ENCODE data around the gene KRTAP5-7.
A peak's percentile ranks its signal among the peaks of the same experiment; 100 is the strongest.
"Not testable (repeated sequence)": the region's sequence is repeated elsewhere in the genome, so short reads cannot be mapped to it uniquely, and the experiment has no call there.

The KRTAP5-7 gene

GRCh38 chr11:71535825-71536224 lies 8.8 kb downstream of the KRTAP5-7 start:
- no peak for DNase-seq

- DNase-seq = no peak
Measured at GRCh38 chr11:71537537-71537936, 10.5 kb downstream of the KRTAP5-7 start.

- not testable (repeated sequence) for DNase-seq
Measured at GRCh38 chr11:71537977-71538665, 11.1 kb downstream of the KRTAP5-7 start, which contains the start of gene KRTAP5-8. Gene KRTAP5-8 (plus strand): TSS chr11:71538025. CDS start chr11:71538056, 31 bp downstream.

- DNase-seq = no peak
Measured at GRCh38 chr11:71538666-71538990, 11.6 kb downstream of the KRTAP5-7 start.

- DNase-seq = no peak
Measured at GRCh38 chr11:71539017-71539416, 11.9 kb downstream of the KRTAP5-7 start.

GRCh38 chr11:71539971-71540370 lies 12.9 kb downstream of the KRTAP5-7 start:
- not testable (repeated sequence) for DNase-seq

GRCh38 chr11:71540521-71541304 lies 13.6 kb downstream of the KRTAP5-7 start:
- DNase-seq = not testable (repeated sequence)

- no peak for DNase-seq
Measured at GRCh38 chr11:71542382-71542781, 15.3 kb downstream of the KRTAP5-7 start.

GRCh38 chr11:71542879-71543777 lies 16.1 kb downstream of the KRTAP5-7 start:
- peak in 1 of 2 experiments; percentile 18 for DNase-seq

- DNase-seq = no peak
Measured at GRCh38 chr11:71543866-71544265, 16.8 kb downstream of the KRTAP5-7 start.

- DNase-seq = no peak
Measured at GRCh38 chr11:71544525-71545214, 17.6 kb downstream of the KRTAP5-7 start.

- no peak for DNase-seq
Measured at GRCh38 chr11:71545405-71545966, 18.4 kb downstream of the KRTAP5-7 start.

- no peak for DNase-seq
Measured at GRCh38 chr11:71548120-71548519, 21.1 kb downstream of the KRTAP5-7 start, which contains the start of gene KRTAP5-9. Gene KRTAP5-9 (plus strand): TSS chr11:71548420. CDS start chr11:71548658, 238 bp downstream.

GRCh38 chr11:71548716-71549151 lies 21.7 kb downstream of the KRTAP5-7 start:
- no peak for DNase-seq

GRCh38 chr11:71551711-71552110 lies 24.6 kb downstream of the KRTAP5-7 start:
- DNase-seq = no peak

GRCh38 chr11:71554996-71555395 lies 27.9 kb downstream of the KRTAP5-7 start:
- no peak for DNase-seq

GRCh38 chr11:71555508-71555907 lies 28.4 kb downstream of the KRTAP5-7 start:
- no peak for DNase-seq

GRCh38 chr11:71556018-71556417 lies 29.0 kb downstream of the KRTAP5-7 start:
- DNase-seq = no peak

GRCh38 chr11:71557257-71557656 lies 30.2 kb downstream of the KRTAP5-7 start:
- DNase-seq = no peak

- no peak for DNase-seq
Measured at GRCh38 chr11:71558996-71559395, 31.9 kb downstream of the KRTAP5-7 start.

GRCh38 chr11:71562120-71562519 lies 35.1 kb downstream of the KRTAP5-7 start:
- no peak for DNase-seq

- peak; percentile 9 to 24 for DNase-seq
Measured at GRCh38 chr11:71563406-71563805, 36.3 kb downstream of the KRTAP5-7 start.
